Measurements from ENCODE around the gene TMEM229B. TPM values are rescaled to one million over a fixed set of nuclear protein-coding genes. Genes with fewer than 3 reads are reported as not detected.

The TMEM229B gene
- polyA plus RNA-seq, 4 donors, result 1.8 to 3.8 (median 3.3) TPM

- no peak for DNase-seq (ENCODE audit: low read depth in 4 of 4, low spot score in 2 of 4)
Measured at GRCh38 chr14:67515386-67516079, 27.0 kb upstream of the TMEM229B start.

- no peak for DNase-seq (ENCODE audit: low read depth in 4 of 4, low spot score in 2 of 4)
Measured at GRCh38 chr14:67514650-67515385, 26.3 kb upstream of the TMEM229B start.

DNA sequence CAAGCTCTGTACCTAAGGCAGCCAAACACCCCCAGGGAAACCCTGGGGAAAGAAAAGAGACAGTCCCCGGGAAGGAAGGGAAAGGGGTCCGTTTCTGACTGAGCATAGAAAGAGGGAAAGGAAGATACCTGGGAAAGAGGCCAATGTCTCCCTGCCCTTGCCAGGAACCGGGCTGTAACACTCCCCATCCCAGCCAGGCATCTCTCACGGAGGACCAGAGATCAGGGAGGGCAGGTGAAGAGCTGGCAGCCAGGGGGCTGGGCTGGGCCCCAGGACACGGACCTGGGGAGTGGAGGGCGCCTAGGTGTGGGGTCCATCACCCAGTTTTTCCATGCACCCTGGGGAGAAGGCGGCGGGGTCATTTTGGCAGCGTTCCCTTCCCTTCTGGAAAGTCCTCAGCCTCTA, 25.7 kb upstream of the TMEM229B start:
- DNase-seq (ENCODE audit: low read depth in 4 of 4, low spot score in 2 of 4), result no peak

- DNase-seq (ENCODE audit: low read depth in 4 of 4, low spot score in 2 of 4), result no peak
Measured at GRCh38 chr14:67513631-67514108, 25.1 kb upstream of the TMEM229B start.

DNA sequence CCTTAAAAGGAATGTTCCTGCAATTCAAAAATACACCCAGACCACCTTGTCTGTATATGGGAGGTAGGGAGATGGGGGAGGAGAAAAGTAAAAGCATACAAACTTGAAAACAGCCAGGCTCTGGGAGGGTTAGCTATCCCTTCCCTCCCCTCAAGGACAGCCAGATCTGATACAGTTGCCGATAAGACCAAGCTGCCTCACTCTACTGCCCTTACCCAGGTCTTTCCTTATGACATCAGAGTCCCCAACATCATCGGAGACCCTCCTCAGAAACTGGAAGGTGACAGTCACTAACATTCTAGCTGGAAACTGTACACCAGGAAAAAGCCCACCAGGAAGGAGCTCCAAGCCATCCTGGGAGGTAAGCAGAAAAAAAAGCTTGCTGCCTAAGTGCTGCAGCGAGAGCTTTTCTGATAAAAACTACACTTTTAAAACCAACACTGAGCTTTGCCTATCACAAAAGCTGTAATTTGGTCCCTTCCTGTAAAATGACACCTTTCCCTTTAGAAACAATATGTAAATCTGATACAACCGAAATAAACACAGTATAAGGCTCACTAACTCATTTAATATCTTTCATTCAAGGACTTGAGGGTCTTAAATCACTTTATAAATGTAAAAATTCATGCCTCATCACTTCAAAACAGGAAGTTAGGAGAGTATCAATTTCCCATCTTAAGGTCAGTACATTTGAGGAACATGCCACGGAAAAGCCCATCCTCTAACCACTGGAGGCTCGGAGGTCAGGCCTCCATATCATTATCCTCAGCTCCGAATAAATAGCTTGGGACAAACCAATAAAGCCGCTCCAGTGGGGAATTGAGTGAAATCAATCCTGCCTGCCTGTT, 24.2 kb upstream of the TMEM229B start:
- DNase-seq (ENCODE audit: low read depth in 4 of 4, low spot score in 2 of 4), result no peak

GRCh38 chr14:67510836-67511235, 22.3 kb upstream of the TMEM229B start:
- no peak for DNase-seq (ENCODE audit: low read depth in 4 of 4, low spot score in 2 of 4)

GRCh38 chr14:67510121-67510520, 21.6 kb upstream of the TMEM229B start:
- DNase-seq (ENCODE audit: low read depth in 4 of 4, low spot score in 2 of 4), result no peak

- DNase-seq (ENCODE audit: low read depth in 4 of 4, low spot score in 2 of 4), result no peak
Measured at GRCh38 chr14:67508956-67509355, 20.4 kb upstream of the TMEM229B start.

DNA sequence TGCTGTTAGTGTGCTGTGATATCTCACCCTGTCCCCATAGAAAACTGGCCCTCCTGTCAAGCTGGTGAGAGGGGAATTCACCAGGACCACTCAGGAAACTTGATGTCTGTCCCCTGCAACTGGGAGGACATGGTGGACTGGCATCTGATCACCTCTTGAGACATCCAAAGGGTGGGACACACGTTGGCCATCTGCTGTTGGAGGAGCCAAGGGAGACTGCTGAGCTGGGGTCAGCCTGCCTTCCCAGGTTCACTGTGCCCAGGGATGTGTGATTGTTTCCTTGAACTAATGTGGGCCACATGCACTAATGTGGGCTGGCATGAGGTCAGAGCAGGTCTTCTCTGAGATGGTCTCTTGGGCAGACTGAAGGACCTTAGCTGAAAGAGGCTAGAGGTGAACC, 16.7 kb upstream of the TMEM229B start:
- no peak for DNase-seq (ENCODE audit: low read depth in 4 of 4, low spot score in 2 of 4)

GRCh38 chr14:67503331-67503730, 14.8 kb upstream of the TMEM229B start:
- DNase-seq (ENCODE audit: low read depth in 4 of 4, low spot score in 2 of 4), result no peak

GRCh38 chr14:67502867-67503266, 14.3 kb upstream of the TMEM229B start:
- no peak for DNase-seq (ENCODE audit: low read depth in 4 of 4, low spot score in 2 of 4)

DNA sequence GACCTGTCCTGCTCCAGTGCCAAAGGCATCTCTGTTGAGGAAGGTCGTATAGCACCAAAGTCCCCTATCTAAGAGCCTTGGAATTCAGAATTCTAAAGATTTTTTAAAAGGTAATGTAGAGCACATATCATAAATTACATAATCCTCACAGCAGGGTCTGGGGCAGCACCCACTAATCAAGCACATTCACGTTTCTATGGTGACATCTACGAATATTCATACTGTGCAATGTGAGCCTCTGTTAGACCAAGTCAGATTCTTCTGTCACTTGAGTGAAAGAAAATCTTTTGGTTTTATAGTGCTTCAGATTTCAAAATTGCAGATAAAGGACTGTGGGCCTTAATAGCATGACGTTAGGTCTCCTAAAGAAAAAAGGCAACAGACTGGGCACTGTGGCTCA, 13.1 kb upstream of the TMEM229B start:
- DNase-seq (ENCODE audit: low read depth in 4 of 4, low spot score in 2 of 4), result no peak

- DNase-seq (ENCODE audit: low read depth in 4 of 4, low spot score in 2 of 4), result no peak
Measured at GRCh38 chr14:67500981-67501380, 12.5 kb upstream of the TMEM229B start.

- no peak for DNase-seq (ENCODE audit: low read depth in 4 of 4, low spot score in 2 of 4)
Measured at GRCh38 chr14:67497716-67498115, 9.2 kb upstream of the TMEM229B start.

GRCh38 chr14:67497216-67497615, 8.7 kb upstream of the TMEM229B start:
- DNase-seq (ENCODE audit: low read depth in 4 of 4, low spot score in 2 of 4), result no peak

GRCh38 chr14:67495827-67496226, 7.3 kb upstream of the TMEM229B start:
- DNase-seq (ENCODE audit: low read depth in 4 of 4, low spot score in 2 of 4), result no peak

- no peak for DNase-seq (ENCODE audit: low read depth in 4 of 4, low spot score in 2 of 4)
Measured at GRCh38 chr14:67493092-67493717, 4.7 kb upstream of the TMEM229B start.

GRCh38 chr14:67492538-67492937, 4.0 kb upstream of the TMEM229B start:
- no peak for DNase-seq (ENCODE audit: low read depth in 4 of 4, low spot score in 2 of 4)

DNA sequence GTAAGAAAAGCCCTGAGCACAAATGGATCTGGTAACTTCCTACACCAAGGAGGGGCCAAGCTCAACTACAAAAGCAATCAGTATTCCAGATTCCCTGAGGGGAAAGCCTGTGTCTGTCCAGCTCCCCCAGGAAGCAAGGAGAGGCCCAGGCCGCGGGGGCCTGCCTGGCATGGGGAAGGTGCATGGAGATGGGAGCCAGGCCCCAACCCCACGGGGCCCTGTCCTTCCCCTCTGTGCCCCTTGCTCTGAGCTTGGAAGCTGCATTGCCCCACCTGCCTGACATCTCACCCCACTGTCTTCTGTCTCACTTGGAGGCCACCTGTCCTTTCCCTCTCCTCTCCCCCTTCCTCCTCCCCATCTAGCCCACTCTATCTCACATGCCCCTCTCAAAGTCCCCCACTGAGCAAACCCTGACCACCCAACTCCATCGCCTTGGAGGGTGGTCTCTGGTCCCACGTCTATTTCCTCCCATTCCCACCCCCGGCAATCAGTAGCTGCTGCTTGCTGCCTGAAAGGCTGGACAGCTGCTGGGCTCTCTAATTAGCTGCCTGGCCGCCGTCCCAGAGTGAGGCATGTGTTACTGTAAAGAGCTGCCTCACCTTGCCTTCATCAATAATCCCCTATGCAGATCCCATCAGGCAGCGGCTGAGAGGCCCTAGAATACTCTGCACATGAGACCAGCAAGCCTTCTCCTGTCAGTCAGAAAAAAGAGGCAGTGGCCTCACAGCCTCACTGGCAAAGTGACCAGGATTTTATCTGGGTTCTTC, 3.4 kb upstream of the TMEM229B start:
- DNase-seq (ENCODE audit: low read depth in 4 of 4, low spot score in 2 of 4), result no peak

DNA sequence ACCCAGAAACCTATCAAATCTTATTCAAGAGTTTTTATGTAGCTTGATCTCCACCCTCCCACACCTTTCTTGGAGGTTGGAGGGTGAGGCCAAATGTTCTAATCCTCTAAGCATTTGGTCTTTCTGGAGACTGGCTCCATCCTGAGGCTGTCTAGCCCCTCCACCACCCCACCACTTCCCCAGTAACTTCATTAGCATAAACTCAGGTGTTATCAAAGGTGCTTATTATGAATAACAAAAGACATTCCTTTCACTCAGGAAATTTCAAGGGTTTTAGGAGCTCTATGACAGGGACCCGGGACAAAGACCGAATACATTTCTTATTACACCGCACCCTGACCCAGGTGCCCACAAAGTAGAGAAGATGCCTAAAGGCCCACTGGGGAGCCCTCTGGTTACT, 2.8 kb upstream of the TMEM229B start:
- no peak for DNase-seq (ENCODE audit: low read depth in 4 of 4, low spot score in 2 of 4)

Data from left renal cortex interstitium (tissue), 4 donors.